Activated T-cell treated with anti-CD3 and anti-CD28 coated beads for 24 hours (primary cell): ENCODE measurements around the gene SFXN2.

Source experiments
- DNase-seq: peaks from one replicate; pipeline ENCODE4 v3.0.0-alpha.2; 2020; ENCODE audit warnings: low read depth

SFXN2 gene

GRCh38 chr10:102776779-102777456, 62.5 kb downstream of the SFXN2 start:
- no peak for DNase-seq

GRCh38 chr10:102777711-102778453, 63.4 kb downstream of the SFXN2 start:
- DNase-seq = no peak

- DNase-seq = no peak
Measured at GRCh38 chr10:102778781-102779180, 64.3 kb downstream of the SFXN2 start.

GRCh38 chr10:102779680-102780526, 65.5 kb downstream of the SFXN2 start:
- no peak for DNase-seq

GRCh38 chr10:102780527-102780808, 66.0 kb downstream of the SFXN2 start:
- DNase-seq = no peak

- no peak for DNase-seq
Measured at GRCh38 chr10:102781090-102781920, 66.9 kb downstream of the SFXN2 start.

GRCh38 chr10:102781921-102782557, 67.6 kb downstream of the SFXN2 start:
- no peak for DNase-seq

- no peak for DNase-seq
Measured at GRCh38 chr10:102782673-102783551, 68.5 kb downstream of the SFXN2 start.

GRCh38 chr10:102783568-102783967, 69.1 kb downstream of the SFXN2 start:
- no peak for DNase-seq

- no peak for DNase-seq
Measured at GRCh38 chr10:102785818-102786217, 71.4 kb downstream of the SFXN2 start.

GRCh38 chr10:102791754-102792395, 77.4 kb downstream of the SFXN2 start:
- no peak for DNase-seq
